ENCODE measurements around the gene OSBPL2.
A peak's percentile ranks its signal among the peaks of the same experiment; 100 is the strongest.

The OSBPL2 gene

GRCh38 chr20:62236766-62237513 lies 1.4 kb upstream of the OSBPL2 start:
- no peak for DNase-seq

DNA sequence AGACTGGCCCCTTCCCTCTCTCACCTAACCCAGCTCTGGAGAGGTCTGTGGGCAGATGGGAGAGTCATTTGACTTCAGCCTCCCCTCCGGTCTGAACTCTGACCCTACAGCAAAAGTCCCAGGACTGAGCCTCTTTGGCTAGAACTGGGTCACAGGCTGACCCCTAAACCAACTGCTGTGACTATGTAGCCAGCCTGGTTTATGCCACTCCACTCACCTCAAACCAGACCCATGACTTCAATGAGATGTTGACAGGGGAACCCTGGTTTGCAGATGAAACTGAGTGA lies 864 bp upstream of the OSBPL2 start:
- no peak for DNase-seq

- peak in 1 of 2 donors; percentile 1 for DNase-seq
Observed at GRCh38 chr20:62238569-62239277, 402 bp downstream of the OSBPL2 start.

GRCh38 chr20:62239278-62239879 lies 1.1 kb downstream of the OSBPL2 start:
- DNase-seq: no peak

- no peak for DNase-seq
Observed at GRCh38 chr20:62240020-62240685, 1.8 kb downstream of the OSBPL2 start.

DNA sequence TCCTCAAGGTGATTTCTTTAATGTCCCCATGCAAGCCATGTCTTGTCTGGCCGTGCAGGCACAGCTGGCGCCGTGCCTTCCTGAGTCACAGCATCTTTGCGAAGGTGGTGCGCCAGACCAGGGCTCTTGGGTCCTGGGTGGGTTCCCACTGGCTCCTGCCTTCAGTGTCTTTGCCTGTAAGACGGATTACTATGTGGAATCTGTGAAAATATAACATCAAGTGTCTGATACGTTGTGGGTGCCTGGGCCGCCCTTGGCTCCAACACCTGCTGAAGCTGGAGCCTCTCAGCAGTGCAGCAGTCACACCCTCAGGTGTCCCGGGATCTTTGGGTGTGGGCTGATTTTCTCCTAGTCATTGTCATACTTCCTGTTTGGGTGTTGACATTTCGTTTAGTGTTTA lies 3.2 kb downstream of the OSBPL2 start:
- no peak for DNase-seq

GRCh38 chr20:62242176-62242575 lies 3.9 kb downstream of the OSBPL2 start:
- DNase-seq: no peak

DNA sequence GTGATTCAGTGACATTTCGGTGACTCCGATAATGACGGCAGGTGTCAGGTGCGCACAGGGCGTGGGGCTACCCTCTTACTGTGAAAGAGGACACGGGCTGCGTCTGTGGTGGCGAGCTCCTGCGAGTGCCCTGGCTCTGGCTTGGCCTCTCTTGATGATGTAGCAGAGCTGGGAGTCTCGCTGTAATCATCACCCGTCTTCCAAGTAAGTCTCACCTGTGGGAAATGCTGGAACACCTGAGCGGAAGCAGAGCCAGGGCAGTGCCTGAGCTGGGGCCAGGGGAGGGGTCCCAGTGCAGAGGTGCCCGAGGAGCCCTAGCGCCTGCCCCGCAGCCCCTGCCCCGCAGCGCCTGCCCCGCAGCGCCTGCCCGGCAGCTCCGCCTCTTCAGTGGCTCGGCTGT lies 4.8 kb downstream of the OSBPL2 start:
- no peak for DNase-seq

DNA sequence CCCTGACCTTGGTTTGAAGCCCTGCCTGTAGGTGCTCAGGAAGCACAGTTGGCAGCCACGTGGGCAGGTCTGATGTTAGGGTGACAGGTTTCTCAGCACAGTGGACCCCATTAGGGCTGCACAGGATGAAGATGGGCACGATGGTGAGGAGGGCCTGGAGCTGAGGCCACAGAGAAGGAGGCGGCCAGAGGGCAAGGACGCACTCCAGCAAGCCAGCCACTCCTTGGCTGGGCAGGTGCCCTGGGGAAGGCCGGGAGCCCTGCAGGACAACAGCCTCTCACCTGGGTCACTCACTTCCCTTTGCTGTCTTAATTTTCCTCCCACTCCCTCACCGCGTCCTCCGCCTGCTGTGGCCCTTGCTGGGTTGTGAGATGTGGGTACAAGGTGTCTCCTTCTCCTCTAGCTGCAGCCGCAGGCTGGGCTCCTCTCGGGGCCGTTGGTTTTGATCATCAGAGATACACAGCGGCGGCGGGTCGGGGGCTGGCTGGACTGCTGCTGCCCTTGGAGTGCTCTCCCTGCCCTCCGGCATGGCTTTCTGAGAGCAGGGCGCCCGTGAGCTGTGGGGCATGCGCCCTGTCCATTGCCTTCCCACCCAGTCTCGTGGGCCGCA lies 5.7 kb downstream of the OSBPL2 start:
- no peak for DNase-seq

GRCh38 chr20:62244644-62245108 lies 6.4 kb downstream of the OSBPL2 start:
- DNase-seq: no peak

DNA sequence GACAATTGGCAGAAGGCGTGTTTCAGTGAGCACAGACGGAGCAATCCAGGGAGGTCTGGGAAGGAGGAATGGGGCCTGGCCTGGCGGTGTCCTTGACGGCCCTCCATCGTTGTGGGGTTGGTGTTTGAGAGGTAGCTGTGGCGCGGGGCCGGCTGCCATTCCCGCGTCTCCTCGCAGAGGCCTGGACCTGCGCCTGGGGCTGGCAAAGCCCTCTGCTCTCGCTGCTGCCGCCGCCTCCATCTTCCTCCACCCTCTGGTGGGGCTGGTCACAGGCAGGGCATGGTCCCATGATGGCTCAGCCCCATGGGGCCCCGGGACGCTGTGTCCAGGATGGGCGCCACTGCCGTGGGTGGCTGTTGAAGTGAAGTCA lies 7.6 kb downstream of the OSBPL2 start:
- no peak for DNase-seq

DNA sequence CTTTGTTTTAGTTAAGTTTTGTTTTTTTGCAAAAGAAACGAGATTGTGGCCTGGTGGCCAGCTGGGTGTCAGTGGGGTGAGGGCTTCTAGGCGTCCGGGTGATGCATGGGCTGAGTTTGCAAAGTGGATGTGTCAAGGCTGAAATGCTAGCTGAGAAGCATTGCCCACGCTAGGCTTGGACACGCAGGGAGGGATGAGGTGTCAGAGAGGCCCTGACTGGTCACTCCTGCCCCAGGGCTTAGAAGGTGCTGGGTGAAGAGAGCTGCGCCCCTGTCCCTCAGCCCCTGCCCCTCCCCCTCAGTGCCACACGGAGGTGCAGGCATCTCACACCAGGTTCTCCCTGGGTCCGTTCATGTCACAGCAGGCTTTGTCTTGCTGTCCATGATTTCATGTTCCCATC lies 8.1 kb downstream of the OSBPL2 start:
- DNase-seq: no peak

- no peak for DNase-seq
Observed at GRCh38 chr20:62246872-62247652, 8.7 kb downstream of the OSBPL2 start.

- no peak for DNase-seq
Observed at GRCh38 chr20:62248890-62249560, 10.7 kb downstream of the OSBPL2 start.

- DNase-seq: no peak
Observed at GRCh38 chr20:62252342-62252966, 14.1 kb downstream of the OSBPL2 start.

GRCh38 chr20:62253398-62253797 lies 15.1 kb downstream of the OSBPL2 start:
- no peak for DNase-seq

DNA sequence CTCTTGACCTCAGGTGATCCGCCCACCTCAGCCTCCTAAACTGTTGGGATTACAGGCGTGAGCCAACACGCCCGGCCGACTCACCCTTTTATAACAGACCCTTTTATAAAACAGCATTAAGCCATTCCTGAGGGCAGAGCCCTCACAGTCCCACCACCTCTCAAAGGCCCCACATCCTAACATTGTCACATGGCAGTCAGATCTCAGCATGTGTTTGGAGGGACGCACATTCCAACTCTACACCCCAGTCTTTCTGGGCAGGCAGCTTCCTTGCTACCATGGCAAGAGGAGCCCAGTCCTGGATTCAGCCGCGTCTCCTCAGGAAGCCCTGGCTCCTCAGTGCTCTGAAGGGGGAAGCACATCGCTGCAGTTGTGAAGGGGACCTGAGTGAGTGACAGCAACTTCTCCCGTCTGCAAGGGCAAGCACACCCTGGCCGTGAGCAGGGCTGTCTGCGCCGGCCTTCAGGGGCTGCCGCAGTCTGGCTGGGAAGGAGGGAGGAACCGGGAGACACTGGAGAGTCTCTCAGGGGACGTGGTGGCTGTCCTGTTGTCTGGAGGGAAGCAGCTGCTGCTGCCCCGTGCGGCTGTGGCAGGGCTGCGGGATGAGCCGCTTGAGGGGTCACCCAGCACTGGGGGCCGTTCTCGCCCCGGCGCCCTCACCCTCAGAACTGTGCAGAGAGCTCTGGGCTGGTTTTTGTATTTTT lies 15.9 kb downstream of the OSBPL2 start:
- DNase-seq: no peak

GRCh38 chr20:62255976-62256375 lies 17.7 kb downstream of the OSBPL2 start:
- DNase-seq: no peak

- no peak for DNase-seq
Observed at GRCh38 chr20:62258499-62259293, 20.4 kb downstream of the OSBPL2 start.

- DNase-seq: no peak
Observed at GRCh38 chr20:62259294-62259565, 20.9 kb downstream of the OSBPL2 start.
